Smooth muscle cell (in vitro differentiated cells): ENCODE results near the gene ERC2. TPM values are rescaled to one million over a fixed set of nuclear protein-coding genes. Genes with fewer than 3 reads are reported as not detected.

Experiments
- DNase-seq: peaks from one replicate; lab custom pipeline; 2025; ENCODE audit not compliant: unreplicated experiment; lab: John Stamatoyannopoulos, UW
- H2AFZ ChIP-seq: fragments of 200-600 bp; sonication (generic); 2 replicates; pipeline ENCODE4 v1.6.0; 2016; ENCODE audit warnings: antibody characterized with exemption, low read depth, mild to moderate bottlenecking
- H3F3A ChIP-seq: fragments of 200-600 bp; sonication (generic); 2 replicates; pipeline ENCODE4 v1.6.0; 2017; ENCODE audit warnings: antibody characterized with exemption, low read depth
- H3K27ac ChIP-seq: fragments of 200-600 bp; sonication (generic); 2 replicates; pipeline ENCODE4 v1.5.1; 2016; ENCODE audit warnings: low read depth, mild to moderate bottlenecking
- H3K27me3 ChIP-seq: fragments of 200-600 bp; sonication (generic); 2 replicates; pipeline ENCODE4 v1.6.1; 2016; ENCODE audit warnings: low read depth, mild to moderate bottlenecking
- H3K36me3 ChIP-seq: fragments of 200-600 bp; sonication (generic); 2 replicates; pipeline ENCODE4 v1.5.1; 2016; ENCODE audit warnings: low read depth
- H3K4me1 ChIP-seq: fragments of 200-600 bp; sonication (generic); 2 replicates; pipeline ENCODE4 v1.5.1; 2016; ENCODE audit warnings: low read depth
- H3K4me2 ChIP-seq: fragments of 200-600 bp; sonication (generic); 2 replicates; pipeline ENCODE4 v1.6.0; 2016; ENCODE audit warnings: mild to moderate bottlenecking
- H3K4me3 ChIP-seq: fragments of 200-600 bp; sonication (generic); 2 replicates; pipeline ENCODE4 v1.5.1; 2016; ENCODE audit warnings: mild to moderate bottlenecking
- H3K79me2 ChIP-seq: fragments of 200-600 bp; sonication (generic); 2 replicates; pipeline ENCODE4 v1.6.0; 2016; ENCODE audit warnings: low read depth, mild to moderate bottlenecking
- H3K9ac ChIP-seq: fragments of 200-600 bp; sonication (generic); 2 replicates; pipeline ENCODE4 v1.6.0; 2016; ENCODE audit warnings: low read depth
- H3K9me3 ChIP-seq: fragments of 200-600 bp; sonication (generic); replicated peaks from 2 replicates; pipeline ENCODE4 v1.5.1; 2016; ENCODE audit warnings: low read depth
- H4K20me1 ChIP-seq: fragments of 200-600 bp; sonication (generic); 2 replicates; pipeline ENCODE4 v1.6.0; 2016; ENCODE audit warnings: low read depth
- CTCF ChIP-seq: fragments of 200-600 bp; sonication (generic); IDR thresholded peaks from 2 replicates; pipeline ENCODE4 v1.5.1; 2017; ENCODE audit warnings: borderline replicate concordance, mild to moderate bottlenecking, antibody characterized with exemption; ENCODE audit not compliant: insufficient read depth, poor library complexity, severe bottlenecking
- WGBS: methylation state at CpG from one replicate; pipeline ENCODE4 v1.1.7; 2016; ENCODE audit warnings: low lambda C conversion rate; 5-methylcytosine and 5-hydroxymethylcytosine counted together
- polyA plus RNA-seq: library from polyadenylated mRNA; unstranded; fragments of >200 nt; fragmentation: Nextera tagmentation; extraction: Ambion mirVana; gene quantifications from 2 replicates; pipeline ENCODE4 v1.2.1, GENCODE V29; 2016
- total RNA-seq: library from RNA; depleted of rRNA; stranded (reverse); fragments of >200 nt; gene quantifications from 2 replicates; pipeline ENCODE4 v1.2.3, GENCODE V29; 2014

Gene ERC2
- total and polyA plus RNA-seq, 2 experiments from 2014 or later = 1.1 TPM; not detected in 1

GRCh38 chr3:55947406-55947805 lies 520.9 kb downstream of the ERC2 start:
- Histone ChIP-seq H3K4me3 (no peak overlapping the region), H3K4me1 (no peaks in the 10 kb centered on the region), H3K9ac (no peak overlapping the region), H4K20me1 (no peaks in the 10 kb centered on the region), H3K4me2 (no peak overlapping the region), H3K36me3 (no peaks in the 10 kb centered on the region), H3K27ac (no peak overlapping the region), H3K9me3 (no peaks in the 10 kb centered on the region), H2AFZ (no peak overlapping the region), H3F3A (no peaks in the 10 kb centered on the region), H3K79me2 (no peaks in the 10 kb centered on the region), H3K27me3 (no peaks in the 10 kb centered on the region)
- no peak for TF ChIP-seq CTCF
- no peak for DNase-seq
- 78% methylated on average over 5 of the region's 5 CpGs for WGBS

GRCh38 chr3:55946574-55947160 lies 521.6 kb downstream of the ERC2 start:
- TF ChIP-seq CTCF = no peak
- Histone ChIP-seq H3K4me2 (no peak overlapping the region), H3K9me3 (no peaks in the 10 kb centered on the region), H3K4me1 (no peaks in the 10 kb centered on the region), H3K79me2 (no peaks in the 10 kb centered on the region), H2AFZ (no peak overlapping the region), H3K4me3 (no peak overlapping the region), H3K27me3 (no peaks in the 10 kb centered on the region), H3K27ac (no peak overlapping the region), H3K9ac (no peak overlapping the region), H3K36me3 (no peaks in the 10 kb centered on the region), H4K20me1 (no peaks in the 10 kb centered on the region), H3F3A (no peaks in the 10 kb centered on the region)
- no peak for DNase-seq
- WGBS = 97% methylated on average over 4 of the region's 4 CpGs

- no peak overlapping the region for H3K9ac ChIP-seq
- no peak overlapping the region for H3K4me3 ChIP-seq
- no peaks in the 10 kb centered on the region for H4K20me1 ChIP-seq
- no peak overlapping the region for H2AFZ ChIP-seq
- no peaks in the 10 kb centered on the region for H3K36me3 ChIP-seq
- no peaks in the 10 kb centered on the region for H3K4me1 ChIP-seq
- 82% methylated on average over 2 of the region's 2 CpGs for WGBS
- TF ChIP-seq CTCF = no peak
- no peak for DNase-seq
- H3K9me3 ChIP-seq = no peaks in the 10 kb centered on the region
- H3K4me2 ChIP-seq = no peak overlapping the region
- no peaks in the 10 kb centered on the region for H3K79me2 ChIP-seq
- no peak overlapping the region for H3K27ac ChIP-seq
- H3F3A ChIP-seq = no peaks in the 10 kb centered on the region
- H3K27me3 ChIP-seq = no peaks in the 10 kb centered on the region
Observed at GRCh38 chr3:55942868-55943267, 525.4 kb downstream of the ERC2 start.

- no peak overlapping the region for H2AFZ ChIP-seq
- no peak for DNase-seq
Observed at GRCh38 chr3:55939287-55939686, 529.0 kb downstream of the ERC2 start.

More at GRCh38 chr3:55939287-55939686, 529.0 kb downstream of the ERC2 start:
- Histone ChIP-seq H3K4me3 (no peak overlapping the region), H3K79me2 (no peaks in the 10 kb centered on the region), H3F3A (no peaks in the 10 kb centered on the region), H3K4me1 (no peaks in the 10 kb centered on the region), H3K36me3 (no peaks in the 10 kb centered on the region), H3K9me3 (no peaks in the 10 kb centered on the region), H3K9ac (no peak overlapping the region), H4K20me1 (no peaks in the 10 kb centered on the region), H3K27ac (no peak overlapping the region), H3K4me2 (no peak overlapping the region), H3K27me3 (no peaks in the 10 kb centered on the region)
- 100% methylated on average over 1 of the region's 1 CpG for WGBS
- no peak for TF ChIP-seq CTCF
